ENCODE measurements around the gene RNF212B.

GRCh38 chr14:23252420-23253333, 14.9 kb downstream of the RNF212B start:
- no peak for TF ChIP-seq CTCF (IDR thresholded peaks at IDR 0.05)
- no peak for TF ChIP-seq POLR2A (IDR thresholded peaks at IDR 0.05)
